Osteoblast (primary cell): ENCODE measurements around the gene C10orf71. TPM values are rescaled to one million over a fixed set of nuclear protein-coding genes. Genes with fewer than 3 reads are reported as not detected.

ENCODE experiments used
- DNase-seq: peaks from one replicate; pipeline ENCODE4 v3.0.0; 2011; ENCODE audit warnings: low spot score, mixed read lengths; ENCODE audit not compliant: insufficient read length; ENCODE audit errors: missing footprints
- H2AFZ ChIP-seq: 2 replicates; pipeline ENCODE4 v1.6.0; 2011; ENCODE audit warnings: mild to moderate bottlenecking, low read length
- H3K27ac ChIP-seq: 2 replicates; pipeline ENCODE4 v1.5.1; 2011; ENCODE audit warnings: mild to moderate bottlenecking, low read depth, low read length, moderate library complexity
- H3K27me3 ChIP-seq: 2 replicates; pipeline ENCODE4 v1.6.0; 2012; ENCODE audit warnings: mild to moderate bottlenecking, control low read depth, inconsistent platforms, low read length, moderate library complexity; ENCODE audit not compliant: insufficient read depth
- H3K36me3 ChIP-seq: 2 replicates; pipeline ENCODE4 v1.5.1; 2011; ENCODE audit warnings: mild to moderate bottlenecking, low read length, control low read depth, moderate library complexity; ENCODE audit not compliant: insufficient read depth
- H3K4me1 ChIP-seq: 2 replicates; pipeline ENCODE4 v1.5.1; 2011; ENCODE audit warnings: mild to moderate bottlenecking, low read length, control low read depth, moderate library complexity; ENCODE audit not compliant: insufficient read depth
- H3K4me2 ChIP-seq: 2 replicates; pipeline ENCODE4 v1.6.0; 2011; ENCODE audit warnings: mild to moderate bottlenecking, low read length; ENCODE audit not compliant: insufficient read depth
- H3K4me3 ChIP-seq: fragments of 200-600 bp; sonication (generic); 3 replicates; pipeline ENCODE4 v1.5.1; 2012; ENCODE audit warnings: mild to moderate bottlenecking, low read length, inconsistent platforms; ENCODE audit not compliant: insufficient read depth
- H3K79me2 ChIP-seq: 2 replicates; pipeline ENCODE4 v1.6.0; 2012; ENCODE audit warnings: mild to moderate bottlenecking, low read length, control low read depth, inconsistent platforms; ENCODE audit not compliant: insufficient read depth
- H3K9me3 ChIP-seq: 2 replicates; pipeline ENCODE4 v1.5.1; 2011; ENCODE audit warnings: low read depth, low read length, control low read depth
- H4K20me1 ChIP-seq: 2 replicates; pipeline ENCODE4 v1.6.0; 2012; ENCODE audit warnings: mild to moderate bottlenecking, low read length, control low read depth; ENCODE audit not compliant: insufficient read depth
- CTCF ChIP-seq: IDR thresholded peaks from 2 replicates; pipeline ENCODE4 v1.5.1; 2011; ENCODE audit warnings: mild to moderate bottlenecking, low read depth, low read length, moderate library complexity; ENCODE audit errors: extremely low read depth
- total RNA-seq: library from RNA; depleted of rRNA; stranded (reverse); fragments of >200 nt; gene quantifications from 2 replicates; pipeline ENCODE4 v1.2.3, GENCODE V29; 2012

Gene C10orf71
- total RNA-seq, 1 donor: not detected

- H3K79me2 ChIP-seq: no peaks in the 10 kb centered on the region
- H3K4me2 ChIP-seq: no peak overlapping the region
- H2AFZ ChIP-seq: no peak overlapping the region
- no peaks in the 10 kb centered on the region for H3K27me3 ChIP-seq
- H3K9me3 ChIP-seq: no peaks in the 10 kb centered on the region
- no peak for DNase-seq
- H3K4me1 ChIP-seq: peaks cover 22% of the 10 kb centered on the region
- no peak overlapping the region for H3K27ac ChIP-seq
- H3K4me3 ChIP-seq: no peak overlapping the region
- no peaks in the 10 kb centered on the region for H3K36me3 ChIP-seq
- H4K20me1 ChIP-seq: no peaks in the 10 kb centered on the region
- TF ChIP-seq CTCF: no peak
Measured at GRCh38 chr10:49270565-49270964, 28.4 kb upstream of the C10orf71 start.

GRCh38 chr10:49271346-49271745 lies 27.6 kb upstream of the C10orf71 start:
- Histone ChIP-seq H3K27ac (no peak overlapping the region), H3K4me1 (peaks cover 22% of the 10 kb centered on the region), H3K4me2 (no peak overlapping the region), H3K27me3 (no peaks in the 10 kb centered on the region), H3K79me2 (no peaks in the 10 kb centered on the region), H2AFZ (no peak overlapping the region), H4K20me1 (no peaks in the 10 kb centered on the region), H3K4me3 (no peak overlapping the region), H3K9me3 (no peaks in the 10 kb centered on the region), H3K36me3 (no peaks in the 10 kb centered on the region)
- TF ChIP-seq CTCF: no peak
- DNase-seq: no peak

- no peak for TF ChIP-seq CTCF
- H3K9me3 ChIP-seq: no peaks in the 10 kb centered on the region
- H3K27me3 ChIP-seq: no peaks in the 10 kb centered on the region
- no peak for DNase-seq
- H3K36me3 ChIP-seq: no peaks in the 10 kb centered on the region
- peak overlapping the region; percentile 34 for H3K4me2 ChIP-seq
- H3K4me3 ChIP-seq: no peak overlapping the region
- H3K79me2 ChIP-seq: no peaks in the 10 kb centered on the region
- peak overlapping the region; percentile 71 for H2AFZ ChIP-seq
- peaks cover 22% of the 10 kb centered on the region for H3K4me1 ChIP-seq
- H4K20me1 ChIP-seq: no peaks in the 10 kb centered on the region
- H3K27ac ChIP-seq: peak overlapping the region; percentile 77
Measured at GRCh38 chr10:49272251-49273081, 26.5 kb upstream of the C10orf71 start.

GRCh38 chr10:49273082-49273465 lies 25.9 kb upstream of the C10orf71 start:
- Histone ChIP-seq H3K36me3 (no peaks in the 10 kb centered on the region), H3K4me1 (peaks cover 22% of the 10 kb centered on the region), H2AFZ (peak overlapping the region; percentile 71), H3K4me2 (peak overlapping the region; percentile 34), H4K20me1 (no peaks in the 10 kb centered on the region), H3K9me3 (no peaks in the 10 kb centered on the region), H3K4me3 (no peak overlapping the region), H3K27me3 (no peaks in the 10 kb centered on the region), H3K79me2 (no peaks in the 10 kb centered on the region), H3K27ac (peak overlapping the region; percentile 77)
- no peak for DNase-seq
- no peak for TF ChIP-seq CTCF
